MG63 (cell line): ENCODE data around the gene CGRRF1. TPM values are rescaled to one million over a fixed set of nuclear protein-coding genes. Genes with fewer than 3 reads are reported as not detected.

Experiments used
- DNase-seq: peaks from one replicate; pipeline ENCODE4 v3.0.0-alpha.2; 2020
- H3K27me3 ChIP-seq: fragments of 250-450 bp; sonication (Bioruptor Pico); 2 replicates; pipeline ENCODE4 v1.5.1; 2020; ENCODE audit warnings: mild to moderate bottlenecking, moderate library complexity
- H3K36me3 ChIP-seq: fragments of 250-450 bp; sonication (Bioruptor Pico); 2 replicates; pipeline ENCODE4 v1.5.1; 2020; ENCODE audit warnings: mild to moderate bottlenecking, moderate library complexity
- H3K4me3 ChIP-seq: fragments of 250-450 bp; sonication (Bioruptor Pico); 2 replicates; pipeline ENCODE4 v1.5.1; 2020; ENCODE audit warnings: mild to moderate bottlenecking, moderate library complexity
- H3K9me3 ChIP-seq: fragments of 250-450 bp; sonication (Bioruptor Pico); 2 replicates; pipeline ENCODE4 v1.5.1; 2020; ENCODE audit warnings: mild to moderate bottlenecking, moderate library complexity
- total RNA-seq: library from RNA; depleted of rRNA; stranded (reverse); fragments of >200 nt; shearing (Covaris generic); gene quantifications from 2 replicates; pipeline ENCODE4 v1.2.3, GENCODE V29; 2014; ENCODE audit warnings: low replicate concordance; rRNA removed

CGRRF1 gene
- total RNA-seq, 1 experiment from 2014 or later: 5.9 TPM

GRCh38 chr14:54580933-54581332 lies 71.2 kb downstream of the CGRRF1 start:
- Histone ChIP-seq H3K36me3 (peaks cover 5% of the 10 kb centered on the region), H3K4me3 (no peak overlapping the region), H3K27me3 (no peaks in the 10 kb centered on the region), H3K9me3 (no peaks in the 10 kb centered on the region)
- no peak for DNase-seq

DNA sequence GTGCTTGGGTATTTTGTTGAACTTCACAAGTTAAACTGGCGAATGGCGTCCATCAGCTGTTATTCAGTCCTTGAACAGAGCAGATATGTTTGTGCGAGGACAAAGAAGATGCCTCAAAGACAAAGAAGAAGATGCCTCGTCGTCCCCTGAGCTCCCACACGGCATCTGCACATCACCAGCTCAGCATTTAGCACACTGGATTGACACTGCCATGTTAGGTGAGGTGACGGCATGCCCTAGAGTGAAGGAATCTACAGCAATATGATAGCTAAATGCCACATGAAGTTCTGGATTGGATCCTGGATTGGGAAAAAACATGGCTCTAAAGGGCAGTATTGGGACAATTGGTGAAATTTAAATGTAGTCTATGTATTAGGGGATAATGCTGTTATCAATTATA lies 72.6 kb downstream of the CGRRF1 start:
- no peak for DNase-seq
- H3K36me3 ChIP-seq: peaks cover 5% of the 10 kb centered on the region
- H3K9me3 ChIP-seq: no peaks in the 10 kb centered on the region
- no peak overlapping the region for H3K4me3 ChIP-seq
- no peaks in the 10 kb centered on the region for H3K27me3 ChIP-seq

DNA sequence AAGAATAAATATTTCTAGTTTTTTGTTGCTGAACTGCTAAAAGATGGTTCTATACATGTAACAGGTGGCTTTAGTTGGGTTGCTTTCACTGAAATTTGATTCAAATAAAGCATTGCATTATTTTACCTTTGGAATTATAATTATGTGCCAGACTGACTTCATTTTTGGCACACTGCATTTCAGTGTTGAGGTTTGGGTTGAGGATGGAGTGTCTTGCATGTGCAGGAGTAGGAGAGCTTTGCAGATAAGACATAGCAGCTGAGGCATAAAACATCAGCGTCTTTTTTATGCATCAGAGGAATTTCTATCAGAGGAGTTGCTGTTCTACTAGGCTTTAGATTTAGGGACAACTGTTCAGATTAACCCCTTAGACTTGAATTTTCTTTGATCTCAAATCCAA lies 74.4 kb downstream of the CGRRF1 start:
- peaks cover 3% of the 10 kb centered on the region for H3K36me3 ChIP-seq
- no peak overlapping the region for H3K4me3 ChIP-seq
- no peaks in the 10 kb centered on the region for H3K9me3 ChIP-seq
- no peaks in the 10 kb centered on the region for H3K27me3 ChIP-seq
- no peak for DNase-seq

- no peaks in the 10 kb centered on the region for H3K27me3 ChIP-seq
- H3K4me3 ChIP-seq: no peak overlapping the region
- H3K36me3 ChIP-seq: no peaks in the 10 kb centered on the region; the same call in 1 of the 2 replicates
- DNase-seq: no peak
- H3K9me3 ChIP-seq: no peaks in the 10 kb centered on the region
Observed at GRCh38 chr14:54585214-54585613, 75.5 kb downstream of the CGRRF1 start.

Other genes starting within 250 kb of the CGRRF1 start
- 53.7 and 266 TPM in 2 replicates for gene CDKN3, start 112.9 kb upstream of the CGRRF1 start, total RNA-seq
- 124 and 135 TPM in 2 replicates for gene CNIH1, start 68.5 kb upstream of the CGRRF1 start, total RNA-seq
- 34.8 and 52.8 TPM in 2 replicates for gene GMFB, start 20.9 kb upstream of the CGRRF1 start, total RNA-seq
- 6.0 and 8.7 TPM in 2 replicates for gene SAMD4A, start 57.2 kb downstream of the CGRRF1 start, total RNA-seq